NCI-H748 (cell line): ENCODE results near the gene LINS1.
"Not testable (repeated sequence)": the region's sequence is repeated elsewhere in the genome, so short reads cannot be mapped to it uniquely, and the experiment has no call there.

Experiments used
- DNase-seq: peaks from one replicate; lab custom pipeline; 2025; ENCODE audit not compliant: unreplicated experiment; lab: John Stamatoyannopoulos, UW

LINS1 gene

DNA sequence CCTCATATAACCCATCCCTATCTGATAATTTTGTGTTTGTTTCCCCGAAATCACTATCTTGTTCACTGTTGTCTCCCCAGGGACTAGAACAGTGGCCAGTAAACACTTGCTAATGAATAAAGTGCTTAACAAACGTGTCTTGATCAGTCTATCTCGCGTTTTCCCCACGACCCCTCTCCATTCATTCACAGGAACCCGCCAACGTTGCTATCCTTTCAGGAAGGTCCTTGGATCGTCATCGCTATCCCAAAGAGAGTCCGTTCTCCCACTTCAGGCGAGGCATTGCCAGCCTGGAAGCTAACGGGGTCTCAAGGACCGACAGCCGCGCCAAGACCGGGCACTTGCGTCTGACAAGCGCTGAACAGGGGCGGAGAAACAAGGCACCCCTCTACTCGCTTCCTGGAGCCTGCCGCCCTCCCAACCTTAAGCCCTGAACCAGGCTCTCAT lies 344 bp downstream of the LINS1 start:
- DNase-seq = peak; percentile 58

DNA sequence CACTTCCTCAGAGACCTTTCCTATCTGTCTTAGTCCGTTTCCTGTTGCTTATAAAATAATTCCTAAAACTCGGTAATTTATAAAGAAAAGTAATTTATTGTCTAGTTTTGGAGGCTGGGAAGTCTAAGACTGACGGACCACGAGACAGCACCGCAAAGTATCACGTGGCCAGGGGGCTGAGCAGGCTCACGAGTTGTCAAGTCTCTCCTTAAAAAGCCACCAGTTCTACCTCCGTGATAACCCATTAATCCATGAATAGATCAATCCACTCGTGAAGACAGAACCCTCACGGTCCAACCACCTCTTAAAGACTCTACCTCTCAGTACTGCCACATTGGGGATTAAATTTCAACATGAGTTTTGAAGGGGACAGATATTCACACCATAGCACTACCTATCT lies 821 bp downstream of the LINS1 start:
- DNase-seq = no peak

DNA sequence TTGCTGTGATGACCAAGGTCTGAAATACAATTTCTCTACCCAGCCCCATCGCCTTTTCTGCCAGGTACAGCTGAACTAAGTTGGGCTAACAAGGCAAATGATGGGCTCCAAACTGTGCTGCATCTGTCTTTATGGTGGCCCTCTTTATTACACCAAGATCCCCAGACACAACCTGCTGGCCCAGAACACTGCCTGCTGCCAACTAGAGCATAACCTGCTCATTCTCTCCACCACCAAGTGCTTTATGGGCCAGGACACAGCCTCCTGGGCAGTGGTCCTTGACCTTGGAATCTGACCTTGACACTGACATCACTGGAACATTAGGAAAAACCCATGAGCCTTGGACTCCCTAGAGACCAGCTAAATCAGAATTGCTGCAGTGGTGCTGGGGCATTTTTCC lies 3.3 kb downstream of the LINS1 start:
- DNase-seq = no peak

DNA sequence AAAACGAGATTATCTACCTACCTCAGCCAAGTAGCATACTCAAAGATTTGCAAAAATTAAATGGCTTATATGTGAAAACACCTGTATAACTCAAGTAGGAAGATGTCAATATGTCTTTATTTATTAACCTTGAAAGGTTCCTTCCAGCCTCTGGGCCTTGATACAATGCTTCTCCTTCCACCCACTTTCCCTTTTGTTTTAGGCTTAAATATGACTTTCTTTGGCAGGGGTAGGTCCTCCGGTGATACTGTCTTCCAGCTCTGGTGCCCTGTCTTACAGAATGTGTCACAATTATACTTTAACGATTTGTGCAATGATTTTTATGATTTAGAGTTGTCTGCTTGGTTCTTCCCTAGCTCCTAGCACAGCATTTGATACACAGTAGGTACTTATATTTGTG lies 4.1 kb downstream of the LINS1 start:
- no peak for DNase-seq

DNA sequence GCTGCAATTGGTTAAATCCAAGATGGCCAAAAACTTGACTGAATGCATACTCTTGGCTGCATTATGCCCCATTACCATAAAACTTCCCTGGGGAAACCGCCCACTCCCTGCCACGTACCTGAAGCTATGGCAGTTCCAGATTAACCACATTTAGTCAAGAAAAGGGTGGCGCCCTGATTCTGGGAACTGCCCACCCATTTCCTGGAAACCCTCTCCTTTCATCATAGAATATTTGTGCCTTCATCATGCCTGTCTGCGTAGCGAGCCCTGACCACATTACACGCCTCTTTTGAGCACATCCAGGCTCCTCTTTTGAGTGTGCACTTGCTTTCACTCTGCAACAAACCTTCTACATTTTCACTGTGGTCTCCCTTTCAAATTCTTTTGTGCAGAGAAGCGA lies 5.2 kb downstream of the LINS1 start:
- no peak for DNase-seq

DNA sequence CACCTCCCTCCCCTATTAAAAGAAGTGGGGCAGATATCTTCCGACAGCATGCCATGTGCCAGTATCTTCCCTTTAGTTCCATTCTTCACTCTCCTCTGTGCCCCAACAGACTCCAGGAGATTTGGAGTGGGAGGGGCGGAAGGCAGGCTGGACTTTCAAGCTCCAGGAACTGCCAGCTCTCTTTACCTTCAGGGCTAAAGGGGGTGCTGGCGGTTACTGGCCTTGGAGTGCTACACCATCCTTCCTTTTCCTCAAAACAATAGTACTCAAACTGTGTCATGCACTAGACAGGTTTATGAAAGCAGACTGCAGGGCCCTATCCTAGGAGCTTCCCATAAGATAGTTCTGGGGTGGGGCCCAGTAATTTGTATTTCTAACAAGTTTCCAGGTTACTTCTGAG lies 6.0 kb downstream of the LINS1 start:
- no peak for DNase-seq

DNA sequence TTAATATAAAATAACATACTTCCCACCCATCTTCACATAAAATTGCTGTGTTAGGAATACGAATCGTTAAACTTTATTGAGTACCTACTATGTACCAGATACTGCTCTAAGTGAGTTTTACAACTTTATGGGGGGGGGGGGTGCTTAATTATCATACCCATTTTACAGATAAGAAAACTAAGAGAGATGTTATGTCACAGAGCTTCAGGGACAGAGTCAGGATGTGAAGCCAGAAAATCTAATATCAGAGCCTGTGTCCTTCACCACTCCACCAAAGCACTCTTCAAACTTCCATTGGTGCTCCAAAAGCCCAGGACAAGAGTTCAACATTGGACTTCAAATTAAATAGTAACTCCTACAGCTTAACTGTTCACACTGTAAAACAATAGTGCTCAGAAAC lies 8.6 kb downstream of the LINS1 start:
- DNase-seq = no peak

DNA sequence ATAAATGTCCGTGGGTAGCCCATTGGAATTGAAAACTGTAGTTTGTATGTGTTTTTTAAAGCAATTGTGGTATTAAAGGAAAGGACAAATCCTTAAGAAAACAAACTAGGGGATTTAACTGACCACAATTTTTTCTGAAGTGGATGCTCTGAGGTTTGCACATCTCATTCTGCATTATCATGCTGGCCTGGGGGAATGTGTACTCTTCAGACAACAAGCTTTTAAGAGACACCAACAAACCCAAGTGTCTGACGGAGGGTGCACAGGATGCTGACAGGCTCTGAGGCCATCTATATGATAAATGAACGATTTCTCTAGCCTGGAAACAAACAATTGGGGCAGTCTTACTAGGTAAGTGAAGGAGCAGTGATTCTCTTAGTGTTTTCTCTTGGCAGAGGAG lies 9.1 kb downstream of the LINS1 start:
- no peak for DNase-seq

DNA sequence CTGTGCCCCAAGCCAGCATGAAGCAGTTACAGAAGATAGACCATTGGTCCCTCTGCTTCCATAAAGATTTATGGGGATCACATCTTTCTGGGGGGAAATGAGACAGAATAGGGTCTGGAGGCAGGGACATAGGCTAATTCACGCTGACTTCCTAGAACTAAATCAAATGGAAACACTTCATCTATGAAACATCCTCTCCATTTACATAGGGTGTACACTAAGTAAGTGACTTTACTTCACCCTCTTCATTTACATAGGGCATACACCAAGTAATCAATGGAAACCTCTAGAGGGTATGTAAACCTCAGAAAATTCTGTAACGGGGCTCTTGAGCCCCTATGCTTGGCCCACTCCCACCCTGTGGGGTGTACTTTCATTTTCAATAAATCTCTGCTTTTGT lies 10.1 kb downstream of the LINS1 start:
- no peak for DNase-seq

DNA sequence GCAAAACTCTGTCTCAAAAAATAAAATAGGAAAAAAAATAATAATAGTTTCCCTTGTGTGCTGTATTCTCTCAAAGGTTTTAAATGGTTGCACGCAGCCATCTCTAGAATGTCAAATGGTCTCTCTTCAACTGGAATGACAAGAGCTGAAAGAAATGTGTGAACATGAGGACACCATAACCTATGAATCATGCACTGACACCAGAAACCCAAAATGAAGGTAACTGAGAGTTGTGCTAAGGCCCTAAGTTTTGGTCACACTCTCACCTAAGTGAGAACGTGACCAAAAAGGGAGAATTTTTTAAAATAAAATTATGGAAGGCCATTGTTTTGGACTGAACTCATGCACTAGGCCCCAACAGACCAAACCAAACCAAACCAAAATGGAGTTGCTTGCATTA lies 10.8 kb downstream of the LINS1 start:
- not testable (repeated sequence) for DNase-seq

DNA sequence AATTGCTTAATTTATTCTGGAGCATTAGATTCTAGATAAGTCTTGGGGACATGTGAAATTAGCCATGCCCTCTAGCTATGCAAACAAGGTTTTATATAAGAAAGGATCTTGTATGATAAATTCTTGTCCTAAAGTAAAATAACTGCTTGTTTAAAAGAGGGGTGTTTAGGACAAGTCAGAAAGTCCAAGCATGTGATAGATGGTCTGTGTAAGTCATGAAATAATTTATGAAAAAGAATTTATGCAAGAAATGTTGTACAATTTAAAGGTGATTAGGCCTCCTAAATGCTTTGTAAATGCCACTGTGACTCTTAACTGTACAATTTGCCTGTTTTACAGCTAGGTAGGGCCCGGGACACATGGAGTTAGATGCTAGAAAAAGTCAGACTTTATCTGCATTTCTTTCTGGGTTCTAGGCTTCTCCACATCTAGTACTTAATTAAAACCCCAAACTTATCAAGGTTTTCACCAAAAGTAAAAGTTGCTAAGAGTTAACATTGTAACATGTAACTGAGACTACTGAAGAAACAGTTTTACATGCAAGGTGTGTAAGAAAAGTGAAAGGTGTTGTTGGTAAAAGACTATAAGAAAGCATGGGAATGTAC lies 13.2 kb downstream of the LINS1 start:
- DNase-seq = no peak

DNA sequence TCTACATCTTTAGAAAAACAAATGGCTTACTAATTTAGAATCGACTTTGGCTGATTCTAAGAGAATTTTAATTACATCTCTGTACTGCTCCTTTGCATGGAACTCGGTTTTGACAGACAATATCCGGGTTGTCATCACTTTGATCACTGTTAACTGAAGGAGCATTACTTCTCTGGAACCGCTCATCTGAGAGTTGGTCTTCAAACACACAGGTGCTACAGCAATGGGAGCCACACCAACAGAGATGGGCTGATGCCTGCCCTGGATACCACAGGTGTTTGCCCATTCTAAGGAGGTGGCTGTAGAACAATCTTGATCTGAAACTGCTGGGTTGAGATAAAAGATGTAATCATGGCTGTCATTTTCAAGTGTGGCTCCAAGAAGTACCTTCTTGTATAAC lies 21.6 kb downstream of the LINS1 start:
- DNase-seq = no peak

DNA sequence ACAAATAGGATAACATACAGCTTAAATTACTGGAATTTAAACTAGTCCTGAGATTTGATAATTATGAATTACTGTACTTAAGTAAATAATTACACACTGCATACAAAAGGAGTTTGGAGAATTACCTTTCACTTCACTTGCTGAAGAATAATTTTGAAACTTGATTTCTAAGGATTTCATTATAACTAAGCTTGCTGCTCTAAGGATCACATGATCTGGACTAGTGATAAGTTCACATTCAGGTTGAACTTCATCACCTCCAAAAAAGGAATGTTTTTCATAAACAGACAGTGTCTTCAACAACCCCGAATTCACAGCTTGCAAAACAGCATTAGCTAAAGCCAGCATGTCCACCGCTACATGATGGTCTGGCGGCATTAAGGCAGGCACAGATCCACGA lies 28.5 kb downstream of the LINS1 start:
- DNase-seq = no peak

DNA sequence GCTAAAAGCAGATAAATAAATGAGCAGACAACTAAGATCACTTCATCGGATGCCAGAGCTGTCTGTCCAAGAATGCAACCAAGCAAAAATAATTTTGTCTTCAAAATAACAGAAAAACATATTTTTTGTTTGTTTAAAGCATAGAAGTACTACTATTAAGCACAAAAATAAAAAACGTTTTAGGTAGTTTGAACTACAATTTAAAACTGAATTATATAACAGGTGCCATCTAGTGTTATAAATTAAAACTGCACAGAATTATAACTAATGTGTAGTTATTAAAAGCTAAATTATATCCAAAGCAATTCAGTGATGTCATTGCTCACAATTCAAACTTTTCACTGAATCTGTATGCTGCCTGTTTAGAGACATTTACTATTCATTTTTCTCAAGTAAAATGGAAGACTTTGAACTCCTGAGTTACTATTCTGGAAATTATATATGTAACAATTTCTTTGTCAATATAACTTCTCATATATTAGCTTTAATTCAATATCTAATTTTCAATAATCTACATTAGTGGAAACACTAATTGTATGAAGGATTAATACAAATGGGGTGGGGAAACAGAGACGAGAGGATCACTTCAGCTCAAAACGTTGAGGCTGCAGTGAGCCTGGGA lies 29.5 kb downstream of the LINS1 start:
- no peak for DNase-seq

DNA sequence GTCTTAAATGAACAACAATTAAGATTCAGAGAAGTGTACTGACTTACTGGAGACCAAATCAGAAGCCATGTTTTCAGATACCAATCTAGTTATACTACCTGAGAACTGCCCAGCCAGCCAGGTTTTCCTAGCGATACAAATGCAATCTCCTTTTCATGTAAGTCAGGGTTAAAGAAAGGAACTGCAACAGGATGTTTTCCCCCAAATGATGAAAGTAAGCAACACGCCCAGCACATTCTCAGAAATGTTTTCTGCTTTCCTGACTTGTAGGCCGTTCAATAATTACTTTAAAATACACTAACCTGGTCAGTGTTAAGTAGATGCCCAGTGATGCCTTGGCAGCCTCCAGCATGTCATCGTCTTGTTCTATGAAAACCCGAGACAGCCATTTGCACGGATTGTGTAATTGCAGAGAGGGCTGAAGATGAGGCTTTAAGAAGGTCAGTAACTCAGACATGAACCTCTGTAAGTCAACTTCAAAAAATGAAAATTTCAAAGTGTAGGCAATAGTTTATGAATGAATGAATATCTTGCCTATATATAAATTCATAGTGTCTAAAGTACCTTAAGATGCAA lies 30.3 kb downstream of the LINS1 start:
- no peak for DNase-seq

DNA sequence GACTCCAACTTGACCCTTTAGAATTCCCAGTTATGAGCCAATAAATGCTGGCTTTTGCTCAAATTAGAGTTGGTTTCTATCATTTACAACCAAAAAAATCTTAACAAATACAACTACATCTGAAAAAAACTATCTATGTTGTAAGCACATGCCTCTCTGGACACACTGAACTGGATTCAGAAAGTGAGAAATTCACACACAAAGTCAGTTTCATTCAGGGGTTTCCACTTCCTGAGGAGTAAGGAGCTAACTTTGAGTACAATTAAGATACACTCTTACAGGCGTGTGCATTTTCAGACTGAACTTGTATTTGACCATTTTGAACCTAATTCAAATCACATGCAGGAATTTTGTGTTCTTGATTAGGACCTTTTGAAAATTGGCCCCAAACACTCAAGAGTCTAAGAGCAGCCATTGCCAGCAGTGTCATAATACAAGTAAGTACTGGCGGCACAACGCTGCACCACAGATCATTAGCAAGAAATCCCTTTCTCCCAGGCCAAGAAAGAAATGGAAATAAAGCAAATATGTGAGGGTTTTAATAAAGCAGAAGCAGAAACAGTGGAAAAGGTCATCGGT lies 31.2 kb downstream of the LINS1 start:
- no peak for DNase-seq

DNA sequence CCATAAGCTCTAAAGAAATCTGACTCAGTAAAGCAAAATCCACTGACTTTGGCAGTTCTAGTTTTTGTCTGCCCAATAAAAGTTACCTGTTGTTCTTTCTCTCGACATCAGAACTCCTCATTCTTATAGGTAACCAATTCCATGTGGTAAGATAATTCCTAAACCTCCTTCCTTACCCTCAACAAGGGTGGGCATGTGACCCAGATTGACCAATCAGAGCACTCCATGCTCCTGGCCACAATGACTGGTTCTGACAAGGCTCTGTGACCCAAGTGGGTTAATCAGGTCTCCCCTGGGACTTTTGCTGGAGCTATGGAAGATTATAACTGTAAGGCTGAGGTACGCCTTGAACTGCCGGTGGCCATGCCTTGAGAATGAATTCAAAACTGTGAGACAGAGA lies 31.7 kb downstream of the LINS1 start:
- DNase-seq = no peak

DNA sequence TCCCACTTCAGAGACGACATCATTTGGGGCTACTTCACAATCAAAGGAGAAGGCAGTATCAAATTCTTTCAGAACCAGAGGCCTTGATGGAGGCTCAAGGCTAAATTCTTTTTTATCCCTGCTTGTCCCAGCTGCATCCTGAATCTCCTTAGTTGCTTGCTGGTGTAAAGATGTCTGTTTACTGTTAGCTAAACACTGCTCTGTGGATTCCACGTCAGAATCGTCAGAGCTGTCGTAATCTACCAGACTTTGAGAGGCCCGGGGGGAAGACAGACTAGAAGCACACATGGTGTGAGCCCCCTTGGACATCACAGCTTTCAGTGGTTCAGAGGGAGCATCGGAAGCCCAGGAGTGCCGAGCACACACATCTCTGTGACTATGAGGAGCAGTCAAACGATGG lies 32.6 kb downstream of the LINS1 start:
- no peak for DNase-seq

DNA sequence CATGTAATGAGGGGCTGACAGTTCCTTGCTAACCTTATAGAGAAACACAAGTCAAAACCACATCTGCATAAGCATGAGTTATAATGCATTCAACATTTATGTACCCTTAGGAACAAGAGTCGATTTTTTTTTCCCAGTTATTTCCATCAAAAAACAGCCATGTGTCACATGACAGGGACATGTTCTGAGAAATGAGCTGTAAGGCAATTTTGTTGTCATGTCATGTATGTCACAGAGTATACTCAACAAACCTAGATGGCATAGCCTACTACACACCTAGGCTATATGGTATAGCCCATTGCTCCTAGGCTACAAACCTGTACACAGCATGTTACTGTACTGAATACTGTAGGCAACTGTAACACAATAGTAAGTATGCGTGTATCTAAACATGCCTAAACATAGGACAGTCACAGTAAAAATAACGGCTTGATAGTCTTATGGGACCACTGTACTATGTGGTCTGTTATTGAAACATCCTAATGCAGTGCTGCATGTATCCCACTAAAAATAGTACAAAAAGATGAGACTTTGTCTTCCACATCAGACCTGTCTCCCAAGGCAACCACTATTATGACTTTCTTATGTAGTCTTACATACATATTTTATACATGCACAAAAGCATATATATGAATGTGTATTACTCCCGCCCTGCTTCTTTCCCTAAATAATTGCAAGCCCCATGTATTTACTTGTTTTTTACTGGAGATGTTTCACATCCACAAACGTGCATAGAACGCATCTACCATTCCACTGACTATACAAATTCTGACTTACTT lies 34.9 kb downstream of the LINS1 start:
- no peak for DNase-seq

DNA sequence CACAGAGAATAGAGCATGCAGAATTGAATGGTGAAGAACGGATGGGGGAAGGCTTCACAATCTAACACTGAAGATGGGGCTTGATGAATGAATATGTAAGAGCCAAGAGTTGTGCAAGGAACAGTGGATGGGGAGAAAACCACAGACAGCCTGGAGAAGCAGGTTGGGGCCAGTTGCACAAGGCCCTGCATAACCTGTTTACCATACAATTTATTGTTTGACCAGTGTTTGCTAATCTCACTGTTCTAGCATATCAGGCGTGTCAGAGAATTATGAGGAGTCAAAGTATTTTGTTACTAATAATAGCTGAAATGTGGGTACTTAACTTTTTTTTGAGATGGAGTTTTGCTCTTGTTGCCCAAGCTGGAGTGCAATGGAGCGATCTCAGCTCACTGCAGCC lies 36.4 kb downstream of the LINS1 start:
- no peak for DNase-seq

DNA sequence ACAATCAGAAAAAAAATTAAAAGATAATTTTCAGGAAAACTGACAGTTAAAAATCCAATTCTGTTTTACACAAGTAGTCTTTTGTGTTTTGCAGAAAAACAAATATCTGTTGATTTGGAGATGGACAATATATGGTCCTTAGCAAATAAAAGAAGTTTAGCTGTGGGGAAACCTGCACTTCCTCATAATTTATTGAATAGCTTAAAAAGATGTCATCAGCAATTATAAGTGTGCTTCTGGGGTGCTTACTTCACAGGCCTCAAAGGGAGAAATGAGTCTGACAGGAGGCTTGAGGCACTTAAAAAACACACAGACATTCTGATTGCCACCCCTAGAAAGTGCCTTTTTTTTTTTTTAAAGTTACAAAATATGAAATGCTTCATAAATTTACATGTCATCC lies 41.7 kb downstream of the LINS1 start:
- no peak for DNase-seq

DNA sequence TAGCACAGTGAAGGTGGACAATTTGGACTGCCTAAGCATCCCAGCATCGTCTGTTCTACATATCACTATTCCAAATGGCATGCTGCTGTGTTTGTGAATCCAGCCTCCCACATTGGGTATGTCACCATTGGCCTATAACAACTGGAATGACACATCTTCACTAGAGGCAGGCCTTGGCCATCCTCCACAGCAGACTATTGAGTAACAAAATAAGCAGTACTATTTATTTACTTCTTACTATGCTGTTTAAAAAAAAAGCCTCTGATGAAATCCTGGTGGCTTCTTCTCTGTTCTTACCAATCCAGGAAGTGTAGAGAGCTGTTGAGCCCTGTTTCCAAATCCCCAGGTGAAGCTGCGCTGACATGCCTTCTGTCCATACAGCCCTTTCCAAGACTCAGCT lies 42.7 kb downstream of the LINS1 start:
- no peak for DNase-seq
